PFSK-1 (cell line): ENCODE results near the gene DNAJC27.

ENCODE experiments used
- FOXP2 ChIP-seq: optimal IDR thresholded peaks from 2 replicates; pipeline ENCODE3; 2011; ENCODE audit warnings: borderline replicate concordance, control low read depth, inconsistent platforms; ENCODE audit not compliant: insufficient read depth; ENCODE audit errors: extremely low read length, extremely low read depth
- POLR2AphosphoS5 ChIP-seq: IDR thresholded peaks from 2 replicates; pipeline ENCODE4 v1.6.1; 2012; ENCODE audit warnings: low read depth, mild to moderate bottlenecking, control low read depth, low read length, moderate library complexity
- REST ChIP-seq, 2 experiments: IDR thresholded peaks; 2 replicates each; pipeline versions ENCODE4 v1.6.1 to v1.8.0; 2011 to 2012; ENCODE audit warnings: low read depth in 2 of 2, low read length in 2 of 2, control low read depth in 1 of 2, inconsistent platforms in 1 of 2, mild to moderate bottlenecking in 1 of 2, moderate library complexity in 1 of 2; ENCODE audit not compliant: insufficient read depth in 1 of 2
- SIN3A ChIP-seq: IDR thresholded peaks from 2 replicates; pipeline ENCODE4 v1.6.1; 2012; ENCODE audit warnings: mild to moderate bottlenecking, low read length, moderate library complexity, borderline replicate concordance; ENCODE audit not compliant: insufficient read depth
- TAF1 ChIP-seq: IDR thresholded peaks from 2 replicates; pipeline ENCODE4 v1.6.1; 2012; ENCODE audit warnings: low read length, control low read depth, borderline replicate concordance; ENCODE audit not compliant: insufficient read depth

Gene DNAJC27

GRCh38 chr2:24930768-24931167 lies 41.0 kb downstream of the DNAJC27 start:
- TF ChIP-seq POLR2AphosphoS5 = no peak
- no peak for TF ChIP-seq SIN3A
- TF ChIP-seq REST (IDR thresholded peaks at IDR 0.05; ENCODE audit: insufficient read depth in 1 of 2, low read depth in 2 of 2, low read length in 2 of 2) = no peak
- no peak for TF ChIP-seq FOXP2
- no peak for TF ChIP-seq TAF1

- TF ChIP-seq REST (IDR thresholded peaks at IDR 0.05; ENCODE audit: insufficient read depth in 1 of 2, low read depth in 2 of 2, low read length in 2 of 2) (no peak), POLR2AphosphoS5 (no peak), SIN3A (no peak), TAF1 (no peak), FOXP2 (no peak)
Measured at GRCh38 chr2:24929230-24929629, 42.5 kb downstream of the DNAJC27 start.

GRCh38 chr2:24928036-24928435 lies 43.7 kb downstream of the DNAJC27 start:
- TF ChIP-seq REST (IDR thresholded peaks at IDR 0.05; ENCODE audit: insufficient read depth in 1 of 2, low read depth in 2 of 2, low read length in 2 of 2) = no peak
- no peak for TF ChIP-seq POLR2AphosphoS5
- no peak for TF ChIP-seq SIN3A

- TF ChIP-seq SIN3A (no peak), TAF1 (no peak), REST (IDR thresholded peaks at IDR 0.05; ENCODE audit: insufficient read depth in 1 of 2, low read depth in 2 of 2, low read length in 2 of 2) (no peak), FOXP2 (no peak), POLR2AphosphoS5 (no peak)
Measured at GRCh38 chr2:24926602-24927252, 45.0 kb downstream of the DNAJC27 start.

GRCh38 chr2:24926220-24926601 lies 45.5 kb downstream of the DNAJC27 start:
- TF ChIP-seq SIN3A (no peak), REST (IDR thresholded peaks at IDR 0.05; ENCODE audit: insufficient read depth in 1 of 2, low read depth in 2 of 2, low read length in 2 of 2) (no peak), TAF1 (no peak), POLR2AphosphoS5 (no peak), FOXP2 (no peak)
